GM23338 (cell line): ENCODE data around the gene RPGRIP1L. TPM values are rescaled to one million over a fixed set of nuclear protein-coding genes. Genes with fewer than 3 reads are reported as not detected.

Experiments used
- ATAC-seq: fragments of 200-7000 bp; cut with Tn5 transposase; 3 replicates; pipeline ENCODE4 v1.9.1; 2020
- DNase-seq: peaks from one replicate; pipeline ENCODE4 v3.0.0-alpha.2; 2015; ENCODE audit warnings: low spot score
- H2AFZ ChIP-seq: fragments of 200-600 bp; sonication (generic); 2 replicates; pipeline ENCODE4 v1.8.0; 2016; ENCODE audit warnings: antibody characterized with exemption, mild to moderate bottlenecking, moderate library complexity
- H3F3A ChIP-seq: fragments of 200-600 bp; sonication (generic); replicated peaks from 2 replicates; pipeline ENCODE4 v1.8.0; 2017; ENCODE audit warnings: antibody characterized with exemption, mixed run types, low read depth
- H3K27ac ChIP-seq: fragments of 200-600 bp; sonication (generic); 2 replicates; pipeline ENCODE4 v1.6.1; 2016; ENCODE audit warnings: low read depth
- H3K27me3 ChIP-seq: fragments of 200-600 bp; sonication (generic); 2 replicates; pipeline ENCODE4 v1.8.0; 2016; ENCODE audit warnings: mild to moderate bottlenecking, mixed run types, moderate library complexity; ENCODE audit not compliant: insufficient read depth
- H3K36me3 ChIP-seq: fragments of 200-600 bp; sonication (generic); 2 replicates; pipeline ENCODE4 v1.8.0; 2016; ENCODE audit warnings: mild to moderate bottlenecking; ENCODE audit not compliant: insufficient read depth
- H3K4me1 ChIP-seq: fragments of 200-600 bp; sonication (generic); 2 replicates; pipeline ENCODE4 v1.8.0; 2016; ENCODE audit warnings: mild to moderate bottlenecking, moderate library complexity; ENCODE audit not compliant: insufficient read depth
- H3K4me2 ChIP-seq: fragments of 200-600 bp; sonication (generic); 2 replicates; pipeline ENCODE4 v1.7.1; 2017; ENCODE audit warnings: mixed run types
- H3K4me3 ChIP-seq: fragments of 200-600 bp; sonication (generic); 2 replicates; pipeline ENCODE4 v1.6.1; 2016; ENCODE audit warnings: mixed run types
- H3K79me2 ChIP-seq: fragments of 200-600 bp; sonication (generic); replicated peaks from 2 replicates; pipeline ENCODE4 v1.8.0; 2017; ENCODE audit warnings: mild to moderate bottlenecking; ENCODE audit not compliant: insufficient read depth
- H3K9me2 ChIP-seq: fragments of 200-600 bp; sonication (generic); 2 replicates; pipeline ENCODE4 v1.8.0; 2017; ENCODE audit not compliant: insufficient read depth
- H4K20me1 ChIP-seq: fragments of 200-600 bp; sonication (generic); replicated peaks from 2 replicates; pipeline ENCODE4 v1.8.0; 2017; ENCODE audit warnings: mild to moderate bottlenecking; ENCODE audit not compliant: insufficient read depth
- H3K27ac Mint-ChIP-seq: 2 replicates; pipeline ENCODE4 v1.8.0; 2020; ENCODE audit warnings: inconsistent platforms, mild to moderate bottlenecking, moderate library complexity, mixed read lengths
- H3K27me3 Mint-ChIP-seq: 3 replicates; pipeline ENCODE4 v1.8.0; 2022; ENCODE audit warnings: low read depth, mild to moderate bottlenecking, moderate library complexity, mixed read lengths, inconsistent platforms; ENCODE audit not compliant: insufficient read depth, poor library complexity
- H3K36me3 Mint-ChIP-seq: 3 replicates; pipeline ENCODE4 v1.8.0; 2021; ENCODE audit warnings: low read depth, mild to moderate bottlenecking, inconsistent platforms, moderate library complexity, mixed read lengths
- H3K4me1 Mint-ChIP-seq: 3 replicates; pipeline ENCODE4 v1.8.0; 2020; ENCODE audit warnings: mild to moderate bottlenecking, inconsistent platforms, mixed read lengths
- H3K4me3 Mint-ChIP-seq: 3 replicates; pipeline ENCODE4 v1.8.0; 2021; ENCODE audit warnings: moderate library complexity, mild to moderate bottlenecking, inconsistent platforms, mixed read lengths
- H3K9me3 Mint-ChIP-seq: 3 replicates; pipeline ENCODE4 v1.8.0; 2020; ENCODE audit warnings: moderate library complexity, mild to moderate bottlenecking, inconsistent platforms, mixed read lengths
- CREB1 ChIP-seq: fragments of 250-450 bp; sonication (Bioruptor Pico); IDR thresholded peaks from 2 replicates; pipeline ENCODE4 v1.5.0; 2020; ENCODE audit warnings: low read depth, mild to moderate bottlenecking, moderate library complexity
- CTCF ChIP-seq, 2 experiments: fragments of 200-600 bp in 1 of 2; sonication (generic) in 1 of 2; conservative IDR thresholded peaks; 2 replicates each; pipeline versions ENCODE4 v1.5.1 to v1.6.1; 2016 to 2017; ENCODE audit warnings: antibody characterized with exemption in 2 of 2, low read depth in 2 of 2, mild to moderate bottlenecking in 2 of 2, moderate library complexity in 1 of 2
- EZH2 ChIP-seq: fragments of 200-600 bp; sonication (generic); IDR thresholded peaks from one replicate; pipeline ENCODE4 v1.8.0; 2017; ENCODE audit warnings: antibody characterized with exemption, mild to moderate bottlenecking, low read depth; ENCODE audit not compliant: unreplicated experiment
- EZH2phosphoT487 ChIP-seq: fragments of 200-600 bp; sonication (generic); IDR thresholded peaks from one replicate; pipeline ENCODE4 v1.8.1; 2018; ENCODE audit warnings: antibody characterized with exemption; ENCODE audit not compliant: unreplicated experiment
- JUNB ChIP-seq: IDR thresholded peaks from one replicate; pipeline ENCODE4 v1.6.1; 2016; ENCODE audit warnings: antibody characterized with exemption; ENCODE audit not compliant: unreplicated experiment
- NANOG ChIP-seq: IDR thresholded peaks from 2 replicates; pipeline ENCODE4 v1.6.1; 2016; ENCODE audit warnings: antibody characterized with exemption, borderline replicate concordance
- POLR2AphosphoS5 ChIP-seq: IDR thresholded peaks from 2 replicates; pipeline ENCODE4 v1.6.1; 2016; ENCODE audit warnings: antibody characterized with exemption, low read depth
- STAT1 ChIP-seq: IDR thresholded peaks from one replicate; pipeline ENCODE4 v1.6.1; 2016; ENCODE audit warnings: antibody characterized with exemption; ENCODE audit not compliant: unreplicated experiment
- ZNF114 ChIP-seq: fragments of 250-450 bp; sonication (Bioruptor Pico); IDR thresholded peaks from 2 replicates; pipeline ENCODE4 v1.5.0; 2020; ENCODE audit warnings: mild to moderate bottlenecking, moderate library complexity
- ZNF331 ChIP-seq: fragments of 250-450 bp; sonication (Bioruptor Pico); IDR thresholded peaks from 2 replicates; pipeline ENCODE4 v1.5.0; 2020; ENCODE audit warnings: low read depth, mild to moderate bottlenecking, moderate library complexity
- polyA plus RNA-seq: library from polyadenylated mRNA; unstranded; fragments of >200 nt; fragmentation: Nextera tagmentation; extraction: Ambion mirVana; gene quantifications from 2 replicates; pipeline ENCODE4 v1.2.1, GENCODE V29; 2016
- total RNA-seq: library from RNA; depleted of rRNA; stranded (reverse); fragments of >200 nt; shearing (Covaris generic); gene quantifications from 2 replicates; pipeline ENCODE4 v1.2.3, GENCODE V29; 2014
- TF ChIP-seq, protein P1 (sequence below): fragments of 250-450 bp; sonication (Bioruptor Pico); IDR thresholded peaks from 2 replicates; pipeline ENCODE4 v1.5.0; 2020; ENCODE audit warnings: mild to moderate bottlenecking, moderate library complexity
- TF ChIP-seq, protein P2 (sequence below): IDR thresholded peaks from one replicate; pipeline ENCODE4 v1.6.1; 2018; ENCODE audit warnings: antibody characterized with exemption; ENCODE audit not compliant: unreplicated experiment

RPGRIP1L gene
- total and polyA plus RNA-seq, 2 experiments from 2014 or later: 11.4 to 21.3 TPM

- no peak for TF ChIP-seq CTCF (conservative IDR thresholded peaks at IDR 0.05; ENCODE audit: low read depth in 2 of 2)
Measured at GRCh38 chr16:53673189-53673588, 30.5 kb downstream of the RPGRIP1L start (continued).

DNA sequence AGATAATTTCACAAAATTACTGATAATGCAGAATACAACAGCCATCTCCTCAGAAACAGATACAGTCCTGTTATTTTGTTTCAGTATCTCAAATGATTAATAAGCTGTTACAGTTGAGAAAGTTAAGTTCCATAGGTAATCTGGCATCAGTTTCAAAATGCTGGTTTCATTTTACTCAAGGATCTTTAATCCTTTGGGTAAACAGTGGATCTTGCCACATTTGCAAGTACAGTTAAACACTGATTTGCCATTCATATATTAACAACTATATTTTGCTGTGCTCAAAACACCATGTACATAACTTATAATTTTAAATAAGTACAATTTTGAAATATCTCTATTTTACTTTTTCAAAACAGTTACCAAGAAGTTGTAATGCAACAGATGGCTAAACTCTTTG, 31.2 kb downstream of the RPGRIP1L start:
- Histone ChIP-seq H2AFZ (no peak overlapping the region), H3K4me2 (no peak overlapping the region), H3K79me2 (no peaks in the 10 kb centered on the region), H3K4me3 (no peak overlapping the region), H3K27me3 (no peaks in the 10 kb centered on the region), H3K4me1 (no peaks in the 10 kb centered on the region), H3F3A (no peaks in the 10 kb centered on the region), H3K27ac (no peak overlapping the region), H3K36me3 (no peaks in the 10 kb centered on the region), H3K9me2 (no peaks in the 10 kb centered on the region), H4K20me1 (no peaks in the 10 kb centered on the region)
- Mint-ChIP-seq H3K27ac (no peak overlapping the region), H3K9me3 (no peaks in the 10 kb centered on the region), H3K4me1 (no peaks in the 10 kb centered on the region), H3K4me3 (no peak overlapping the region), H3K36me3 (no peaks in the 10 kb centered on the region), H3K27me3 (no peaks in the 10 kb centered on the region)
- DNase-seq (no peak), ATAC-seq (no peak)
- TF ChIP-seq JUNB: no peak
- no peak for TF ChIP-seq CREB1 (CRISPR knock-in tag)
- TF ChIP-seq ZNF114 (CRISPR knock-in tag): no peak
- TF ChIP-seq NANOG: no peak
- no peak for TF ChIP-seq CTCF (conservative IDR thresholded peaks at IDR 0.05; ENCODE audit: low read depth in 2 of 2)
- no peak for TF ChIP-seq POLR2AphosphoS5
- TF ChIP-seq, protein P1, sequence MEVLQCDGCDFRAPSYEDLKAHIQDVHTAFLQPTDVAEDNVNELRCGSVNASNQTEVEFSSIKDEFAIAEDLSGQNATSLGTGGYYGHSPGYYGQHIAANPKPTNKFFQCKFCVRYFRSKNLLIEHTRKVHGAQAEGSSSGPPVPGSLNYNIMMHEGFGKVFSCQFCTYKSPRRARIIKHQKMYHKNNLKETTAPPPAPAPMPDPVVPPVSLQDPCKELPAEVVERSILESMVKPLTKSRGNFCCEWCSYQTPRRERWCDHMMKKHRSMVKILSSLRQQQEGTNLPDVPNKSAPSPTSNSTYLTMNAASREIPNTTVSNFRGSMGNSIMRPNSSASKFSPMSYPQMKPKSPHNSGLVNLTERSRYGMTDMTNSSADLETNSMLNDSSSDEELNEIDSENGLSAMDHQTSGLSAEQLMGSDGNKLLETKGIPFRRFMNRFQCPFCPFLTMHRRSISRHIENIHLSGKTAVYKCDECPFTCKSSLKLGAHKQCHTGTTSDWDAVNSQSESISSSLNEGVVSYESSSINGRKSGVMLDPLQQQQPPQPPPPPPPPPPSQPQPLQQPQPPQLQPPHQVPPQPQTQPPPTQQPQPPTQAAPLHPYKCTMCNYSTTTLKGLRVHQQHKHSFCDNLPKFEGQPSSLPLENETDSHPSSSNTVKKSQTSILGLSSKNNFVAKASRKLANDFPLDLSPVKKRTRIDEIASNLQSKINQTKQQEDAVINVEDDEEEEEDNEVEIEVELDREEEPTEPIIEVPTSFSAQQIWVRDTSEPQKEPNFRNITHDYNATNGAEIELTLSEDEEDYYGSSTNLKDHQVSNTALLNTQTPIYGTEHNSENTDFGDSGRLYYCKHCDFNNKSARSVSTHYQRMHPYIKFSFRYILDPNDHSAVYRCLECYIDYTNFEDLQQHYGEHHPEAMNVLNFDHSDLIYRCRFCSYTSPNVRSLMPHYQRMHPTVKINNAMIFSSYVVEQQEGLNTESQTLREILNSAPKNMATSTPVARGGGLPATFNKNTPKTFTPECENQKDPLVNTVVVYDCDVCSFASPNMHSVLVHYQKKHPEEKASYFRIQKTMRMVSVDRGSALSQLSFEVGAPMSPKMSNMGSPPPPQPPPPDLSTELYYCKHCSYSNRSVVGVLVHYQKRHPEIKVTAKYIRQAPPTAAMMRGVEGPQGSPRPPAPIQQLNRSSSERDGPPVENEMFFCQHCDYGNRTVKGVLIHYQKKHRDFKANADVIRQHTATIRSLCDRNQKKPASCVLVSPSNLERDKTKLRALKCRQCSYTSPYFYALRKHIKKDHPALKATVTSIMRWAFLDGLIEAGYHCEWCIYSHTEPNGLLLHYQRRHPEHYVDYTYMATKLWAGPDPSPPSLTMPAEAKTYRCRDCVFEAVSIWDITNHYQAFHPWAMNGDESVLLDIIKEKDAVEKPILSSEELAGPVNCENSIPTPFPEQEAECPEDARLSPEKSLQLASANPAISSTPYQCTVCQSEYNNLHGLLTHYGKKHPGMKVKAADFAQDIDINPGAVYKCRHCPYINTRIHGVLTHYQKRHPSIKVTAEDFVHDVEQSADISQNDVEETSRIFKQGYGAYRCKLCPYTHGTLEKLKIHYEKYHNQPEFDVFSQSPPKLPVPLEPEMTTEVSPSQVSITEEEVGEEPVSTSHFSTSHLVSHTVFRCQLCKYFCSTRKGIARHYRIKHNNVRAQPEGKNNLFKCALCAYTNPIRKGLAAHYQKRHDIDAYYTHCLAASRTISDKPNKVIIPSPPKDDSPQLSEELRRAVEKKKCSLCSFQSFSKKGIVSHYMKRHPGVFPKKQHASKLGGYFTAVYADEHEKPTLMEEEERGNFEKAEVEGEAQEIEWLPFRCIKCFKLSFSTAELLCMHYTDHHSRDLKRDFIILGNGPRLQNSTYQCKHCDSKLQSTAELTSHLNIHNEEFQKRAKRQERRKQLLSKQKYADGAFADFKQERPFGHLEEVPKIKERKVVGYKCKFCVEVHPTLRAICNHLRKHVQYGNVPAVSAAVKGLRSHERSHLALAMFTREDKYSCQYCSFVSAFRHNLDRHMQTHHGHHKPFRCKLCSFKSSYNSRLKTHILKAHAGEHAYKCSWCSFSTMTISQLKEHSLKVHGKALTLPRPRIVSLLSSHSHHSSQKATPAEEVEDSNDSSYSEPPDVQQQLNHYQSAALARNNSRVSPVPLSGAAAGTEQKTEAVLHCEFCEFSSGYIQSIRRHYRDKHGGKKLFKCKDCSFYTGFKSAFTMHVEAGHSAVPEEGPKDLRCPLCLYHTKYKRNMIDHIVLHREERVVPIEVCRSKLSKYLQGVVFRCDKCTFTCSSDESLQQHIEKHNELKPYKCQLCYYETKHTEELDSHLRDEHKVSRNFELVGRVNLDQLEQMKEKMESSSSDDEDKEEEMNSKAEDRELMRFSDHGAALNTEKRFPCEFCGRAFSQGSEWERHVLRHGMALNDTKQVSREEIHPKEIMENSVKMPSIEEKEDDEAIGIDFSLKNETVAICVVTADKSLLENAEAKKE (CRISPR knock-in tag): no peak
- no peak for TF ChIP-seq EZH2phosphoT487
- TF ChIP-seq, protein P2, sequence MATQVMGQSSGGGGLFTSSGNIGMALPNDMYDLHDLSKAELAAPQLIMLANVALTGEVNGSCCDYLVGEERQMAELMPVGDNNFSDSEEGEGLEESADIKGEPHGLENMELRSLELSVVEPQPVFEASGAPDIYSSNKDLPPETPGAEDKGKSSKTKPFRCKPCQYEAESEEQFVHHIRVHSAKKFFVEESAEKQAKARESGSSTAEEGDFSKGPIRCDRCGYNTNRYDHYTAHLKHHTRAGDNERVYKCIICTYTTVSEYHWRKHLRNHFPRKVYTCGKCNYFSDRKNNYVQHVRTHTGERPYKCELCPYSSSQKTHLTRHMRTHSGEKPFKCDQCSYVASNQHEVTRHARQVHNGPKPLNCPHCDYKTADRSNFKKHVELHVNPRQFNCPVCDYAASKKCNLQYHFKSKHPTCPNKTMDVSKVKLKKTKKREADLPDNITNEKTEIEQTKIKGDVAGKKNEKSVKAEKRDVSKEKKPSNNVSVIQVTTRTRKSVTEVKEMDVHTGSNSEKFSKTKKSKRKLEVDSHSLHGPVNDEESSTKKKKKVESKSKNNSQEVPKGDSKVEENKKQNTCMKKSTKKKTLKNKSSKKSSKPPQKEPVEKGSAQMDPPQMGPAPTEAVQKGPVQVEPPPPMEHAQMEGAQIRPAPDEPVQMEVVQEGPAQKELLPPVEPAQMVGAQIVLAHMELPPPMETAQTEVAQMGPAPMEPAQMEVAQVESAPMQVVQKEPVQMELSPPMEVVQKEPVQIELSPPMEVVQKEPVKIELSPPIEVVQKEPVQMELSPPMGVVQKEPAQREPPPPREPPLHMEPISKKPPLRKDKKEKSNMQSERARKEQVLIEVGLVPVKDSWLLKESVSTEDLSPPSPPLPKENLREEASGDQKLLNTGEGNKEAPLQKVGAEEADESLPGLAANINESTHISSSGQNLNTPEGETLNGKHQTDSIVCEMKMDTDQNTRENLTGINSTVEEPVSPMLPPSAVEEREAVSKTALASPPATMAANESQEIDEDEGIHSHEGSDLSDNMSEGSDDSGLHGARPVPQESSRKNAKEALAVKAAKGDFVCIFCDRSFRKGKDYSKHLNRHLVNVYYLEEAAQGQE: no peak
- no peak for TF ChIP-seq STAT1
- no peak for TF ChIP-seq EZH2
- no peak for TF ChIP-seq ZNF331 (CRISPR knock-in tag)
